ENCODE measurements around the gene FBXO17.

The FBXO17 gene

DNA sequence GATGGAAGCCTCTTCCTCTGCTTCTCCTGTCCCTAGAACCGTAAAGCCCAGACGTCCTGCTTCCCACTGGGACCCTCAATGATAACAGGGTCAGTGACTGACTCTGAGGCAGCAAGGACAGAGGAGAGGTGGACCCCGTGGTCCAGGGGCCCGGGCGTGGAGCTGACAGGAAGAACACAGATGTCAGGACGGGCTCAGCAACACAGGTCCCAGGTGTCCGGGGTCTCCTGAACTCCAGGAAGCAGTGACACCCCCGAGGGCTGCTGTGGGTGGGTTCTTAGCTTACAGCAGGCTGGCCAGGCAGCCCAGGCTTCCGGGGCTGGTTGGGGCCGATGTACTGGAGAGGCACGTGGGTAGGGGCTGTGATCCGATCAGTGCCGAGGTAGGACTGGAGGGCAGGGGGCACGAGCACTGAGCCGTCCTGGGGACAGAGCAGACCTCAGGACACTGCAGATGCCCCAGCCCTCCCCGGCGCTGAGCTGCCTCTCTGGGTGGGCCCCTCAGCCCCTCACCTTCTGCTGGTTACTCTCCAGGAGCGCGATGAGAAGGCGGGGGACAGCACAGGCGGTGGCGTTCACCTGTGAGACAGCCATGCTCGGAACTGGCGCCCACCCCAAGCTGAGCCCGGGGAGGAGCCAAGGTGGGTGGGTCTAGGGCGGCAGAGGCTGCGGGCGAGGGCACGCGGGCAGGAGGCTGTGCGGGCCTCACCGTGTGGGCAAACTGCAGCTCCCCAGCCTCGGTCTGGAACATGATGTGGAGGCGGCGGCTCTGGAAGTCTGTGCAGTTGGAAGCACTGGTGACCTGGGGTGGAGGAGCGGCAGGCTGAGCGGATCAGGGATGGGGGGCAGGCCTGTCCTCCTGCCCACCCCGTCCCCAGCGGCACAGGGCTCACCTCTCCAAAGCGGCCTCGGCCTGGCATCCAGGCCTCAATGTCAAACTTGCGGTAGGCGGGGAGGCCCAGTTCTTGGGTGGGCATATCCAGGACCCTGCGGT lies 59.9 kb downstream of the FBXO17 start:
- H3K9ac ChIP-seq (ENCODE audit: low read depth, low read length): no peak overlapping the region

DNA sequence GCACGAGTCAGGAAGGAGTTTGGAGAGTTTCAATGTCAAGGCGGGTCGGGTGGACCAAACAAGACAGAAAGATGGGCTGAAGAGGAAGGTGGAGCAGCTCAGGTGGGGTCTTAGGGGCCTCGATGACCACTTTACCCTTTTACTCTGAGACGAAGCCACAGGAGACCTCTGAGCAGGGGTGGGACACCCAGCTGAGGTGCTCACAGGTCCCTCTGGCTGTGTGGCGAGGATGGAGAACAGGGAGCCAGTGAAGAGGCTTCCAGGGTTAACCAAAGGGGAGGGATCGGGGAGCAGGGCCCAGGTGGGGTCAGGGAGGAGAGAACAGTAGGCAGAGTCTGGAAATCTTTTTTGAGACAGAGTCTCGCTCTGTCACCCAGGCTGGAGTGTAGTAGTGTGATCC lies 61.6 kb downstream of the FBXO17 start:
- peaks cover 15% of the 10 kb centered on the region for H3K36me3 ChIP-seq (ENCODE audit: control insufficient read depth, insufficient read depth, low read length)
- H3K9ac ChIP-seq (ENCODE audit: low read depth, low read length): no peak overlapping the region
- no peak overlapping the region for H3K4me3 ChIP-seq (ENCODE audit: low read depth, low read length)
- no peaks in the 10 kb centered on the region for H3K27me3 ChIP-seq (ENCODE audit: control insufficient read depth, insufficient read depth, low read length)
- H3K4me1 ChIP-seq (ENCODE audit: control insufficient read depth, insufficient read depth, low read length): no peaks in the 10 kb centered on the region
- H3K27ac ChIP-seq (ENCODE audit: low read depth, low read length): no peak overlapping the region
- H3K9me3 ChIP-seq (ENCODE audit: control insufficient read depth, insufficient read depth, low read length): no peaks in the 10 kb centered on the region

More for the DNA sequence above, 59.9 kb downstream of the FBXO17 start:
- Histone ChIP-seq H3K27me3 (ENCODE audit: control insufficient read depth, insufficient read depth, low read length) (no peaks in the 10 kb centered on the region), H3K36me3 (ENCODE audit: control insufficient read depth, insufficient read depth, low read length) (peaks cover 20% of the 10 kb centered on the region), H3K9me3 (ENCODE audit: control insufficient read depth, insufficient read depth, low read length) (no peaks in the 10 kb centered on the region), H3K4me1 (ENCODE audit: control insufficient read depth, insufficient read depth, low read length) (no peaks in the 10 kb centered on the region), H3K27ac (ENCODE audit: low read depth, low read length) (no peak overlapping the region), H3K4me3 (ENCODE audit: low read depth, low read length) (no peak overlapping the region)

DNA sequence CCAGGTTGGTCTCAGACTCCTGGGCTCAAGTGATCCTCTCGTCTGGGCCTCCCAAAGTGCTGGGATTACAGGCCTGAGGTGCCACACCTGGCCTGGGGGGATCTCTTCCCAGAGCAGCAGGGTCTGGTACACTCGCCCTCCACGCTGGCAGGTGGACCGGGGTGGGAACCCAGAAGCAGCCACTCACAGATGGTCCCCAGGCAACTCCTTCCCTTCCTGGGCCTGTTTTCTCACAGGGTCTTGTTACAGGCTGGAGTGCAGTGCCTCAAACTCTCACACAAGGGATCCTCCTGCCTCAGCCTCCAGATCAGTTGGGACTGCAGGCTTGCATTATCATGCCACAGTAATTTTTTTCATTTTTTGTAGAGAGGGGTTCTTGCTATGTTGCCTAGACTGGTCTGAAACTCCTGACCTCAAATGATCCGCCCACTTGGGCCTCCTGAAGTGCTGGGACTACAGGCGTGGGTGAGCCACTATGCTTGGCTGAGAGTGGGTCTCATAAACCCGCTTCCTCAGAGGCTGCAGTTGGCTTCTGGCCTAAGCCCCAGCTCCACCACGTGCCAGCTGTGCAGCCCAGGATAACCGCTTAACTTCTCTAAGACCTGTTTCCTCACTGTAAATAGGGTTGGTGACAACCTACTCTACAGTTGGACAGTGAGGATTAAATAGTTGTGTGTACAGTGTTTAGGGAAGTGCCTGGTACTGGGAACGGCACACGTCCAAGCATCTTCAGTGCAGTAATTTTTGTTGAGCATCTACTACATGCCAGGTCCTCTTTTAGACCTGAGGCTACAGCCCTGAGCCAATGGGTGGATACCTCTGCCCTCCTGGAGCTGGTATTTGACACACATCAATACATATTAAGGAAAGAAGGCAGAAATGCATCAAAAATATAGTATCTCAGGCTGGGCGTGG lies 62.7 kb downstream of the FBXO17 start:
- Histone ChIP-seq H3K9ac (ENCODE audit: low read depth, low read length) (no peak overlapping the region), H3K36me3 (ENCODE audit: control insufficient read depth, insufficient read depth, low read length) (peaks cover 10% of the 10 kb centered on the region), H3K4me1 (ENCODE audit: control insufficient read depth, insufficient read depth, low read length) (no peaks in the 10 kb centered on the region), H3K4me3 (ENCODE audit: low read depth, low read length) (no peak overlapping the region), H3K27ac (ENCODE audit: low read depth, low read length) (no peak overlapping the region), H3K27me3 (ENCODE audit: control insufficient read depth, insufficient read depth, low read length) (no peaks in the 10 kb centered on the region), H3K9me3 (ENCODE audit: control insufficient read depth, insufficient read depth, low read length) (no peaks in the 10 kb centered on the region)

DNA sequence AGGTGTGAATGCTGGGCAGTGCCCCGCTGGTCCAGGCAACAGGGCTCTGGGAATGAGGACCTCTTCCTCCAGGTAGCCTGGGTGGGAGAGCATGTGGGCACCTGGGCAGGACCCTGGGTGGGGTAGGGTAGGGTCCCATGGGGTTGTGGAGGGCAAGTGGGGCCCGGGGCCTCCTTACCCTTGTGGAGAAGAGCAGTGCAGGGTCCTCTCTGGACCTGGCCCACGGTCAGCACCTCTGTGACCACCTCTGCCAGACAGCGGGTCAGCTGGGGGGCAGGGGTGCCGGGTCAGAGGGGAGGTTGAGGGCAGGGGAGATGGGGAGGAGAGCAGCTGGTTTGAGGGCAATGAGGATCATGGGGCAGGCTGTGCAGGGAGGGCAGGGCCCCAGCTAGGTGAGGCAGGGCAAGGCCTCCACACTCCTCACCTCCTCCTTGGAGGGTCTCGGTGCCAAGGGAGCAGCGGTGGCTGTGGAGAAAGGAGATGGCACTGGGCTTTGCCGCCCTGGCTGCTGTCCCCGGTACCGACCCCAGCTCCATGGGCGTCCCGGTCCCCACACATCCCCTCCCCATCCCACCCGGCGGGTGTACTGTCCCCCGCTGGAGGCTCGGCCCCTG lies 64.0 kb downstream of the FBXO17 start:
- no peaks in the 10 kb centered on the region for H3K9me3 ChIP-seq (ENCODE audit: control insufficient read depth, insufficient read depth, low read length)
- peaks cover 18% of the 10 kb centered on the region for H3K36me3 ChIP-seq (ENCODE audit: control insufficient read depth, insufficient read depth, low read length)
- no peak overlapping the region for H3K4me3 ChIP-seq (ENCODE audit: low read depth, low read length)
- H3K9ac ChIP-seq (ENCODE audit: low read depth, low read length): no peak overlapping the region
- no peak overlapping the region for H3K27ac ChIP-seq (ENCODE audit: low read depth, low read length)
- no peaks in the 10 kb centered on the region for H3K27me3 ChIP-seq (ENCODE audit: control insufficient read depth, insufficient read depth, low read length)
- H3K4me1 ChIP-seq (ENCODE audit: control insufficient read depth, insufficient read depth, low read length): no peaks in the 10 kb centered on the region

DNA sequence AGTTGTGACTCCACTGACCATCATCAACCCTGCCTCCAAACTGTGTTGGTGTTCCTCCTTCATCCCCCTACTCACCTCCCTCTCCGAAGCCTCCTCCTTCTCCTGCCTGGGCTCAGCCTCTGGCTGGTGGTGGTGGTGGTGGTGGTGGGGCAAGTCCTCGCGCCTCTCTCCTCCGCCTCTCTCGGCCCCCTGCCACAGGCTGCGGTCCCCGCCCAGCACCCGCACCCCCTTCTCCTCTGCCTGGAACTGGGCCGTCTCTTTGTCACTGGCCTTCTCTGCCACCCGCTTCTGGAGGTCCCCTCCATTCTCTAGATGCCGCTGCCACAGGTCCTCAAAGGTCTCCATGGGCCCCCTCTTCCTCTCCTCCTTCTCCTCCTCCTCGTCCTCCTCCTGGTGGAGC lies 65.1 kb downstream of the FBXO17 start:
- Histone ChIP-seq H3K4me3 (ENCODE audit: low read depth, low read length) (no peak overlapping the region), H3K4me1 (ENCODE audit: control insufficient read depth, insufficient read depth, low read length) (no peaks in the 10 kb centered on the region), H3K27me3 (ENCODE audit: control insufficient read depth, insufficient read depth, low read length) (no peaks in the 10 kb centered on the region), H3K36me3 (ENCODE audit: control insufficient read depth, insufficient read depth, low read length) (peaks cover 18% of the 10 kb centered on the region), H3K27ac (ENCODE audit: low read depth, low read length) (no peak overlapping the region), H3K9me3 (ENCODE audit: control insufficient read depth, insufficient read depth, low read length) (no peaks in the 10 kb centered on the region), H3K9ac (ENCODE audit: low read depth, low read length) (no peak overlapping the region)

DNA sequence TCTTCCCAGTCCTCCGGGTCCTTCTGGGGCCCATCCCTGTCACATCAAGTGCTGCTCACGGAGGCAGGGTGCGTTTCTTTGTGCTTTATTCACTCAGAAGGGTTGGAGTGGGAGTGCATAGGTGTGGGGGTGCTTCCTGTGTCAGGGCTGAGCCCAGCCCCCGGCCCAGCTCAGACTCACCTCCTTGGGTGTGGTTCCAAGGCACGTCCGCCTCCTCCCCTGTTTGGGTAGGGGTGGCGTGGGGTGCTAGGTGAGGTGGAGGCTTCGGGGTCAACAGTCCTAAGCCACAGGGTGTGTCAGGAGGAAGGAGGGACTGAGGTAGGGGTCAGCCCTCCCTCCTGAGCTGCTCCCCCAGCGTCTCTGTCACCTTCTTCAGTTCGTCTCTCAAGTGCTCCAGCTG lies 66.6 kb downstream of the FBXO17 start:
- Histone ChIP-seq H3K9me3 (ENCODE audit: control insufficient read depth, insufficient read depth, low read length) (no peaks in the 10 kb centered on the region), H3K9ac (ENCODE audit: low read depth, low read length) (no peak overlapping the region), H3K4me1 (ENCODE audit: control insufficient read depth, insufficient read depth, low read length) (no peaks in the 10 kb centered on the region), H3K27me3 (ENCODE audit: control insufficient read depth, insufficient read depth, low read length) (no peaks in the 10 kb centered on the region), H3K36me3 (ENCODE audit: control insufficient read depth, insufficient read depth, low read length) (peaks cover 25% of the 10 kb centered on the region), H3K27ac (ENCODE audit: low read depth, low read length) (no peak overlapping the region), H3K4me3 (ENCODE audit: low read depth, low read length) (no peak overlapping the region)

DNA sequence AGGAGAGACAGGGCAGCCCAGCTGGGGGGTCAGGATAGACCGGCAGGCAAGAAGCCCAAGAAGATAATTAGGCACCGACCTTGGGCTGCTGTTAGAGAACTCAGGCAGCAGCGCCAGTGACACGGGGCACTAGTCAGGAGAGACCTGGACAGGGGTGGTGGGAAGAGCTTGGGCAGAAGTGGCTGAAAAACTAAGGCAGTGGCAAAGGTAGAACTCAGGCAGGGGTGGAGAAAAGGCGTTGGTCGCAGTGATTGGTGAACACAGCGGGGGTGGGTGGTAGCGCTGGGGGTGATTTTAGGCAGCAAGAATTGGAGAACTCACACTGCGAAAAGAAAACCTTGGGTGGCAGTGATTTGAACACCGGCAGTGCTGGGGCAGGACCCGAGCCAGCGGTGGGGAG lies 67.9 kb downstream of the FBXO17 start:
- Histone ChIP-seq H3K36me3 (ENCODE audit: control insufficient read depth, insufficient read depth, low read length) (peaks cover 25% of the 10 kb centered on the region), H3K27ac (ENCODE audit: low read depth, low read length) (no peak overlapping the region), H3K9ac (ENCODE audit: low read depth, low read length) (no peak overlapping the region), H3K9me3 (ENCODE audit: control insufficient read depth, insufficient read depth, low read length) (no peaks in the 10 kb centered on the region), H3K4me3 (ENCODE audit: low read depth, low read length) (no peak overlapping the region), H3K4me1 (ENCODE audit: control insufficient read depth, insufficient read depth, low read length) (no peaks in the 10 kb centered on the region), H3K27me3 (ENCODE audit: control insufficient read depth, insufficient read depth, low read length) (no peaks in the 10 kb centered on the region)

DNA sequence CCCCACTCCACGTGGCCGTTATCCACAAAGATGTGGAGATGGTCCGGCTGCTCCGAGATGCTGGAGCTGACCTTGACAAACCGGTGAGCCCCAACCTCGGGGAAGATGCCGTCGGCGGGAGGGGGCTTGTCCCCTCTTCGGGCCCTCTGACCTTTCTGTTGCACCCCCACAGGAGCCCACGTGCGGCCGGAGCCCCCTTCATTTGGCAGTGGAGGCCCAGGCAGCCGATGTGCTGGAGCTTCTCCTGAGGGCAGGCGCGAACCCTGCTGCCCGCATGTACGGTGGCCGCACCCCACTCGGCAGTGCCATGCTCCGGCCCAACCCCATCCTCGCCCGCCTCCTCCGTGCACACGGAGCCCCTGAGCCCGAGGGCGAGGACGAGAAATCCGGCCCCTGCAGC lies 68.3 kb downstream of the FBXO17 start:
- H3K9me3 ChIP-seq (ENCODE audit: control insufficient read depth, insufficient read depth, low read length): no peaks in the 10 kb centered on the region
- H3K27ac ChIP-seq (ENCODE audit: low read depth, low read length): no peak overlapping the region
- no peaks in the 10 kb centered on the region for H3K4me1 ChIP-seq (ENCODE audit: control insufficient read depth, insufficient read depth, low read length)
- no peak overlapping the region for H3K9ac ChIP-seq (ENCODE audit: low read depth, low read length)
- peaks cover 25% of the 10 kb centered on the region for H3K36me3 ChIP-seq (ENCODE audit: control insufficient read depth, insufficient read depth, low read length)
- H3K4me3 ChIP-seq (ENCODE audit: low read depth, low read length): no peak overlapping the region
- no peaks in the 10 kb centered on the region for H3K27me3 ChIP-seq (ENCODE audit: control insufficient read depth, insufficient read depth, low read length)

DNA sequence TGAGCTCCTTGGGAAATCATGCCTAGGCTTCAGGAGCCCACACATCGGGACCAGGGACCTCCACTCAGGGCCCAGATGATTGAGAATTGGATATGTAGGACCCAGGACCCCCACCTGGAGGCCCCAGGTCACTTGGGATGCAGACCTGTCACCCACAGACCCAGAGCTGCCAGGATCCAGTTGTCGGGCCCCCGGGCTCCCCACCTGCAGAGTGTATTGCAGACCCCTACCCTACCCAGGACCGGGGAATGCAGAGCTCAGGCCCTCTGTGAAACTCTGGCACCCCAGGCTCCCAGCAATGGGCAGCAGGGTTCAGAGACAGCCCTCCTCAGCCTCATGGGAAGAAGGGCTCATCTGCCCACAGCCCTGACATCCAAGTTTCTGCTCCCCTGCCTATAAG lies 69.9 kb downstream of the FBXO17 start:
- Histone ChIP-seq H3K4me3 (ENCODE audit: low read depth, low read length) (no peak overlapping the region), H3K36me3 (ENCODE audit: control insufficient read depth, insufficient read depth, low read length) (peaks cover 25% of the 10 kb centered on the region), H3K9ac (ENCODE audit: low read depth, low read length) (no peak overlapping the region), H3K4me1 (ENCODE audit: control insufficient read depth, insufficient read depth, low read length) (peaks cover 4% of the 10 kb centered on the region; the same call in 1 of the 2 replicates), H3K27me3 (ENCODE audit: control insufficient read depth, insufficient read depth, low read length) (no peaks in the 10 kb centered on the region), H3K27ac (ENCODE audit: low read depth, low read length) (no peak overlapping the region), H3K9me3 (ENCODE audit: control insufficient read depth, insufficient read depth, low read length) (no peaks in the 10 kb centered on the region)

DNA sequence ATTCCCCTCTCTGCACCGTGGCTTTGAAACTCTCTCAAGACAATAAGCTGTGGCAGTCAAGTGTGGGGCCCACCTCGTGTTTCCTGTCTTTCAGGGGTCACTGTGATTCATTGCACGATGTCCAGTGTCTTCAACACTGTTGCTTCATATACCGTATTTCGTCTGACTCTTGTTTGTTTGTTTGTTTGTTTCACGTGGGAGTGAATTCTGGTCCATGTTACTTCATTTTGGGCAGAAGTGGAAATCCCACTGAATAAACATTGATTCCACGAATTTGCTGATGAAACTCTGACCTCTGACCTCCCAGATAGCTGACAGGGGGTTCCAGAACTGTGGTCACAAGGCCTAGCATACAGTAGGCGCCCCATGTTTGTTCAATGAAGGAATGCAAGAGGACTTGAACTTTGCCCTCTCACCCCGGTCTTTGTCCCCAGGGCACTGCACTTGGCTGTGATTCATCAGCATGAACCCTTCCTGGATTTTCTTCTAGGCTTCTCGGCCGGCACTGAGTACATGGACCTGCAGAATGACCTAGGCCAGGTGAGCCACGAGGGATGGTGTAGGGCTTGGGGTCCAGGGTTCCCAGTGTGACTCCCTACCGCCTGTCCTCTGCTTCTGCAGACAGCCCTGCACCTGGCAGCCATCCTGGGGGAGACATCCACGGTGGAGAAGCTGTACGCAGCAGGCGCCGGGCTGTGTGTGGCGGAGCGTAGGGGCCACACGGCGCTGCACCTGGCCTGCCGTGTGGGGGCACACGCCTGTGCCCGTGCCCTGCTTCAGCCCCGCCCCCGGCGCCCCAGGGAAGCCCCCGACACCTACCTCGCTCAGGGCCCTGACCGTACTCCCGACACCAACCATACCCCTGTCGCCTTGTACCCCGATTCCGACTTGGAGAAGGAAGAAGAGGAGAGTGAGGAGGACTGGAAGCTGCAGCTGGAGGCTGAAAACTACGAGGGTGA lies 70.7 kb downstream of the FBXO17 start:
- Histone ChIP-seq H3K36me3 (ENCODE audit: control insufficient read depth, insufficient read depth, low read length) (peaks cover 25% of the 10 kb centered on the region), H3K9ac (ENCODE audit: low read depth, low read length) (no peak overlapping the region)

More for the DNA sequence above, 70.7 kb downstream of the FBXO17 start:
- no peak overlapping the region for H3K27ac ChIP-seq (ENCODE audit: low read depth, low read length)
- no peak overlapping the region for H3K4me3 ChIP-seq (ENCODE audit: low read depth, low read length)
- peaks cover 6% of the 10 kb centered on the region; the same call in 1 of the 2 replicates for H3K4me1 ChIP-seq (ENCODE audit: control insufficient read depth, insufficient read depth, low read length)
- no peaks in the 10 kb centered on the region for H3K27me3 ChIP-seq (ENCODE audit: control insufficient read depth, insufficient read depth, low read length)
- no peaks in the 10 kb centered on the region for H3K9me3 ChIP-seq (ENCODE audit: control insufficient read depth, insufficient read depth, low read length)

All from HUES48 (cell line).